ENCODE results near the gene GRIK4. TPM values are rescaled to one million over a fixed set of nuclear protein-coding genes. Genes with fewer than 3 reads are reported as not detected.

The GRIK4 gene
- total and polyA plus RNA-seq, 9 of the 15 experiments (the other 6 are each of a cell fraction or from before 2014, with no cell fraction given), result not detected

DNA sequence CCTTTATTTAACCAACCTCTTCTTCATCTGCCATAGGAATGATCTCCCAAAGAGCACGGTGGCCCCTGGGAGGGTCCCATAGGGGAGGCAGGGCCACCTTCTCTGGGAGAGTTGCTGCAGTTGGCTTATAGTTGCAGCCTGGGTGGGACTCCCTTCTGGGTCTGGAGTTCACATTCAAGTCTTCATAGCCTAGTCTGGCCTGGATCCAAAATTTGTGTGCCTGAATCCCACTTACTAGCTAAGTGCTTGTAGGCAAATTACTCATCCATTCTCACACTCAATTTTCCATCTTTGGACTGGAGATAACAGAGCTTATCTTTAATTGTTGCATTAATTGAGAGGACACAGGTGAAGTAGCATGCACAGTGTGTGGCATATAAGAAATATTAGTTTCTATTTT is 163.6 kb downstream of the GRIK4 start (continued):
- TF ChIP-seq, protein P1, sequence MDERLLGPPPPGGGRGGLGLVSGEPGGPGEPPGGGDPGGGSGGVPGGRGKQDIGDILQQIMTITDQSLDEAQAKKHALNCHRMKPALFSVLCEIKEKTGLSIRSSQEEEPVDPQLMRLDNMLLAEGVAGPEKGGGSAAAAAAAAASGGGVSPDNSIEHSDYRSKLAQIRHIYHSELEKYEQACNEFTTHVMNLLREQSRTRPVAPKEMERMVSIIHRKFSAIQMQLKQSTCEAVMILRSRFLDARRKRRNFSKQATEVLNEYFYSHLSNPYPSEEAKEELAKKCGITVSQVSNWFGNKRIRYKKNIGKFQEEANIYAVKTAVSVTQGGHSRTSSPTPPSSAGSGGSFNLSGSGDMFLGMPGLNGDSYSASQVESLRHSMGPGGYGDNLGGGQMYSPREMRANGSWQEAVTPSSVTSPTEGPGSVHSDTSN (CRISPR knock-in tag; IDR thresholded peaks at IDR 0.05; ENCODE audit: low read depth), result no peak
- TF ChIP-seq, protein P1 (tag; conservative IDR thresholded peaks at IDR 0.05; ENCODE audit: low read depth), result no peak
- TF ChIP-seq TCF7 (IDR thresholded peaks at IDR 0.05; ENCODE audit: borderline replicate concordance) (no peak), SMARCC2 (IDR thresholded peaks at IDR 0.05; ENCODE audit: low read depth) (no peak), CBX2 (IDR thresholded peaks at IDR 0.05; ENCODE audit: insufficient read depth, low read length, poor library complexity, severe bottlenecking) (no peak), ZNF551 (CRISPR knock-in tag; IDR thresholded peaks at IDR 0.05) (no peak)

DNA sequence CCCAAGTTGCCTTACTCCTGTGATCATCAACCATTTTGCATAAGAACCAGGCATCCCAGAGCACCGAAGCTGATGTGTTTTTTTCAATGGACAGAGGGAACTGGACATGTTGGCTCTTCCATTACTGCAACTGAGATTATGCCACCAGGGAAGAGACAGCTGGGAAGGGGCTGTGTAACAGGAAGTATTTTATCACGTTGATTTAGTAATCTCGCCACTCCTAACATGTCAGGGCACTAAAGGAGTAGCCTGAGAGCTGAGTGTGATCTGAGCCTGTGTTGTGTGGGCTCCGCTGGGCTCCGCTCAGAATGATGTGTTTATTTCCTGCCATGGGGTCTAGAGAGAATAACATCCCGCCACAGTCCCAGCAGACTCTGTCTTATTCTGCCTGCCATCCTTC is 165.4 kb downstream of the GRIK4 start:
- no peak for ATAC-seq
- in situ Hi-C loops (cut with MboI), result no loop called here
- CTCF ChIA-PET (ENCODE audit: low intra/inter-chr PET ratio), result no interaction called here
- TF ChIP-seq SREBF2 (CRISPR knock-in tag; IDR thresholded peaks at IDR 0.05), result no peak
- no peak for TF ChIP-seq GATA2 (CRISPR knock-in tag; IDR thresholded peaks at IDR 0.05)
- TF ChIP-seq MLLT1 (IDR thresholded peaks at IDR 0.05), result no peak
- TF ChIP-seq CBX2 (IDR thresholded peaks at IDR 0.05; ENCODE audit: insufficient read depth, low read length, poor library complexity, severe bottlenecking), result no peak
- TF ChIP-seq RFX7 (CRISPR knock-in tag; IDR thresholded peaks at IDR 0.05), result no peak
- TF ChIP-seq ZNF592 (IDR thresholded peaks at IDR 0.05), result no peak
- TF ChIP-seq ELF2 (CRISPR knock-in tag; IDR thresholded peaks at IDR 0.05), result no peak
- no peak for TF ChIP-seq MYC (IDR thresholded peaks at IDR 0.05; ENCODE audit: low read depth, low read length)
- TF ChIP-seq MYC (CRISPR knock-in tag; IDR thresholded peaks at IDR 0.05; ENCODE audit: borderline replicate concordance, low read depth), result no peak

More for the DNA sequence above, 165.4 kb downstream of the GRIK4 start:
- H3K36me3 ChIP-seq (ENCODE audit: control insufficient read depth, insufficient read depth, low read length), result no peaks in the 10 kb centered on the region
- H3K4me3 ChIP-seq, result no peak overlapping the region
- no peaks in the 10 kb centered on the region for H3K79me2 ChIP-seq (ENCODE audit: control insufficient read depth, insufficient read depth, low read length)
- H3K4me2 ChIP-seq (ENCODE audit: insufficient read depth, low read length), result no peak overlapping the region
- H3K27me3 ChIP-seq (ENCODE audit: control insufficient read depth in 2 of 2, insufficient read depth in 2 of 2, low read length in 2 of 2), result peaks cover 0 to 16% of the 10 kb centered on the region in 2 experiments; a peak in 3 of 5 replicates
- H3K9me1 ChIP-seq (ENCODE audit: control insufficient read depth, insufficient read depth, low read length), result no peaks in the 10 kb centered on the region
- H3K27ac ChIP-seq (ENCODE audit: extremely low read depth, low read depth, low read length), result no peak overlapping the region
- under 1% methylated on average over 6 of the region's 6 CpGs for WGBS (ENCODE audit: insufficient coverage, low coverage, missing lambda C conversion rate)
- H3K9ac ChIP-seq (ENCODE audit: insufficient read depth in 1 of 2, low read depth in 2 of 2, low read length in 2 of 2), result no peak overlapping the region
- no peaks in the 10 kb centered on the region for H4K20me1 ChIP-seq (replicated peaks; ENCODE audit: control insufficient read depth, insufficient read depth, low read length)
- POLR2A ChIA-PET, result interaction anchor here (0.7 to 1.1 kb wide), 2 partner anchors 8 to 97 kb away, joined by 3 to 4 read pairs; no protein-coding TSS in a partner anchor
- H3K9me3 ChIP-seq (replicated peaks; ENCODE audit: control insufficient read depth, insufficient read depth, low read depth, low read length), result no peaks in the 10 kb centered on the region
- DNase-seq (ENCODE audit: extremely low read depth in 1 of 4, low spot score in 3 of 4) (no peak), FAIRE-seq (no peak)
- no TSS peak for BruUV-seq (replicated peaks)
- no peak overlapping the region for H2AFZ ChIP-seq (ENCODE audit: low read depth, low read length)
- H3K4me1 ChIP-seq (replicated peaks in 1 of 2; ENCODE audit: control insufficient read depth in 2 of 2, insufficient read depth in 2 of 2, low read length in 2 of 2), result no peaks in the 10 kb centered on the region
- intact Hi-C loops (cut with micrococcal nuclease), result no loop called here

Data from K562 (cell line).